SHP77 (cell line): ENCODE data around the gene CLTC.
A peak's percentile ranks its signal among the peaks of the same experiment; 100 is the strongest.

Experiments used
- DNase-seq, 2 experiments: peaks; one replicate each; lab custom pipeline; 2025; lab: John Stamatoyannopoulos, UW

Gene CLTC

DNA sequence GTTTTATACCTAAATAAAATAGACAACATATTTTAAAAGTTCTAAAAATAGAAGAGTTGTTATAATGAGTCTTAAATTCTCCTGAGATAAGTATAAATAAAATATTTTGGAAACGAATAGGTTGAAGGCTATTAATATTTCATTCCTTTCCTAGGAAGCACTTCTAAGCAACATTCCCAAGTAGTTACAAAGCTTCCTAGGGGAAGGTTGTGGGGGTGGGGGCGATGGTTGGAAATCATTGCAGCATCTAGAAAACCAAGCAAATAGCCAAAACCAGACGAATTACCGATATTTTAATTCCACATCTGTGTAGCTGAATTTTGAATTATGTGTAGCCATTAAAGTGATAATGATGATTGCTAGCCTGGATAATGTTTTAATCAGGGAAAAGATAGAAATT, 60.6 kb downstream of the CLTC start:
- DNase-seq, result no peak

DNA sequence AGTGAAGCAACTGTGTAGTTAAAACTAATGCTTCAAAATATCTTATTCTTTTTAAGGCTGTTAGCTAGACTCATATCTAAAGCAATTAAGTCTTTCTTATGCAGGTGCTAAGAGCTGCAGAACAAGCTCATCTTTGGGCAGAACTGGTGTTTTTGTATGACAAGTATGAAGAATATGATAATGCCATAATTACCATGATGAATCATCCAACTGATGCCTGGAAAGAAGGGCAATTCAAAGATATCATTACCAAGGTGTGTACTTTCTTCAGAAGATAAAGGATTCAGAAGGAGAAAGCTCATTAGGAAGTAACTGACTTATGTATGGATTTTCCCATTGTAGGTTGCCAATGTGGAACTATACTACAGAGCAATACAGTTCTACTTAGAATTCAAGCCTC, 63.6 kb downstream of the CLTC start:
- DNase-seq, result no peak

DNA sequence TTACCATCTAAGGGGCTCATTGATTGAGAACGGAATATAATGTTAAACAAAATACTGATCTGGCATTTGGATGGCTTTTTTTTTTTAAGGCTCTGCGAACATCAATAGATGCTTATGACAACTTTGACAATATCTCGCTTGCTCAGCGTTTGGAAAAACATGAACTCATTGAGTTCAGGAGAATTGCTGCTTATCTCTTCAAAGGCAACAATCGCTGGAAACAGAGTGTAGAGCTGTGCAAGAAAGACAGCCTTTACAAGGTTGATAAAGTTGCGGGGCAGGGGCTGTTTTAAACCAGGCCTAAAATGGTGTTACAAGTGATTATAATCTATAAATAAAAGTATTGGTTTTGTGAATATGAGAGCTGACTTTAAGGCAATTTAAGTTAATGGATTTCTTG, 65.3 kb downstream of the CLTC start:
- no peak for DNase-seq

DNA sequence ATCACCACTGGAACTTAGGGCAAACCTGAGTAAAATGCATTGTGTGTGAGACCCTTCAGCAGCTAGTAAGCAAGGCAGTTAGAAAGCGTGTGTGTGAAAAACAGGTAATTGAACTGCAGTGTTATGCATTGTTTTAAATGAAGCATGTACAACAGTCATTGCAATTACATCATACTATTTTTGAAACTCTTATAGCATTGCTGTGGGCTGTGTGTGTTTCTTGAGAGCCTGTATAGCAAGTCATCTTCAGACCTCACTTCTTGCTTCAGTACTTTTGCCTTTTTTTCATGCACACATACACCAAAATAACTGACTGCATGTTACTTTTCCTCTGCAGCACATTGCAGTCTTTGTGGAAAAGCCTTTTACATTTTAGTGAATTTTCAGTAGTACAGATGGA, 68.3 kb downstream of the CLTC start:
- DNase-seq, result no peak

DNA sequence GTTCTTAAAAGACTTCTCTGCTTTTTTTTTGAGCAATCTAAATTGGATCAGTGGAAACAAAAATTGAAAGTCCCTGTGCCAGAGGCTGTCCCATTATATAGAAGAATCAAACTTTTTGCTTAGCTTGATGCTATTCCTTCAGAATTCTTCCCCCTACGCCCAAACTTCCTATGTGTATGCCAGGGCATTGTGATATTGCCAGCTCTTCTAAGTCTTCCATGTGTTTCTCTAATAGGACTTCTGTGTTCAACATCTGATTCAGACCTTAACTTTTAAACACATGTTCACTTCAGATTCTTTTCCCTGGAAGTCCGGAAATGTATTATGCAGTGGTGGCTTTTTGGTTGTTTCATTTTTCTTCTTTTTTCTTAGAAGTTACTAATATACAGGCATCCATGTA, 68.8 kb downstream of the CLTC start:
- no peak for DNase-seq

DNA sequence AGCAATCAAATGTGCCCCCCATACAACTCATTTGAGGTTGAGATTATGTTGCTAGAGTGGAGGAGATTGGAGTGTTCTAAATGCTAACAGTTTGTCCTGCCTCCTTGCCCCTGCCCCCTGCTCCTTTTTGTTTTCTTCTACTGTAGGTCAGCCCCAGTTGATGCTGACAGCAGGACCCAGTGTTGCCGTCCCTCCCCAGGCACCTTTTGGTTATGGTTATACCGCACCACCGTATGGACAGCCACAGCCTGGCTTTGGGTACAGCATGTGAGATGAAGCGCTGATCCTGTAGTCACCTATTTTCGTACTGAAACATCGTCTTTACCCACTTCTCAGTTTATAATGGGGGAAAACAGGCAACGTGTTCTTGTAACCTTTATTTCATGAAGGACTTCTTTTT, 73.9 kb downstream of the CLTC start:
- no peak for DNase-seq

DNA sequence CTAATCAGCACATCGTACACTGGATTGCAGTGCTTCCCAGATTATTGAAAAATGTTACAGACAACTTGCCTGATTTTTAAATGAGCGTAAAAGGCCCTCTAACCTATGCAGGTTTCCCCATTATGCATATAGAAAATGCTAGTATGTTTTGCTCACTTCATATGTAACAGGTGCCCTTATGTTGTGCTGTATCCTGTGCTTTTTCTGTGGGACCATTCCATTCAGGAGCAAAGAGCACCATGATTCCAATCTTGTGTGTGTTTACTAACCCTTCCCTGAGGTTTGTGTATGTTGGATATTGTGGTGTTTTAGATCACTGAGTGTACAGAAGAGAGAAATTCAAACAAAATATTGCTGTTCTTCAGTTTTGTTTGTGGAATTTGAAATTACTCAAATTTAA, 74.6 kb downstream of the CLTC start:
- no peak for DNase-seq

DNA sequence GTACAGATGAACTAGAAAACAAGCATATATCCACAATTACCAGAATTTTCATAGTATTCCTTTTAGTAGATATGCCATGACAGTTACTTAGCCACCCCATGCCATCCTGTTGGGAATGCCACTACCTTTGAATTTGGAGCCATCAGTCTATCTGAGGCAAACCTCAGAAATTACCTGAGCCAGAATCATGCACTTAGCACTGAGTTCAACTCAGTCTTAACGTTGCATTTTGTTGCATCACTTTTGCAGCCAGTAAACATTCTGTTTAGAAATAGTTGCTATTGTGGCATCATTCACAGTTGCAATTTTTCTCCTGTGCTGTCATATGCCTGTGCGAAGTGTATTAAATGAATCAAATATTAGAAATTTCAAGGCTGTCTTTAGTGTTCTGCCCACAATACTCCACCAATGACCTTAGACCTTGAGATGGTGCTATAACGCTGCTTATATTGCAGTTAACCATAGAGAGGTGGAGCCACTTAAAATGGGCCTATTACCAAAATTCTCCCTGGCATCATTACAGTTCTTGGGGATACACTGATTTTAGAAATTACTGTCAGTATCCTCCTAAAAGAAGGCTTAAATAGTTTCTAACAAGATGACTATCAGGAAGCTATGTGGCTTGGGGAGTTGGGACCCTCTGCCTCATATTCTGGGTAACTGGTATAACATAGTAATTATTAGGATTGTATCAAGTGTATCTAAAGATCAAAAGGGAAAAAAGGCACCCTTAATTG, 76.4 kb downstream of the CLTC start:
- no peak for DNase-seq

DNA sequence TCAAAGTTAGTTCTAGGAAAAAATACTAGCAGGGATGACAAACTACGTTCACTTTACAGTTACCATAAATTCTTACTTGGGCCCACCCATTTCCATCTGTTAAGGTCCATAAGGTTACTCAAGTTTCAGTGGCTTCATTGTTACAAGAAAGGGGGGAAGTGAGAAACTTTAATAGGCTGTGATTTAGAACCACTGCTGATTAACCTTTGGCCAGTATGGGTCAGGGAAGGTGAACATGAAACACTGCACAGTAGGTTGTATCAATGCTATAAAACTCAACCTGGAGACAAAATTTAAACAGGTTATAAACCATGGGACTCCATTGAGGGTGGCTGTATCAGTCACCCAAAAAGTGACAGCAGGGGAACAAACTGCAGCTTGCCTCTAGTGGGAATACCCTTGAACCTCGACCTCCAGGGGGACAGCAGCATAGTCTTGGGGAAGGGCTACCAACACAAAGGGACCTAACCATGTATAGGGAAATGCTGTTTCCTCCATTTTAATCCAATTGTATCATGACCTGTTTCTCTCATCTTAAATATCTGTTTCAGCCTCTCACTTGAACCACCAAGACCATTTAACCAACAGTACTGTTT, 77.1 kb downstream of the CLTC start:
- DNase-seq, result no peak

DNA sequence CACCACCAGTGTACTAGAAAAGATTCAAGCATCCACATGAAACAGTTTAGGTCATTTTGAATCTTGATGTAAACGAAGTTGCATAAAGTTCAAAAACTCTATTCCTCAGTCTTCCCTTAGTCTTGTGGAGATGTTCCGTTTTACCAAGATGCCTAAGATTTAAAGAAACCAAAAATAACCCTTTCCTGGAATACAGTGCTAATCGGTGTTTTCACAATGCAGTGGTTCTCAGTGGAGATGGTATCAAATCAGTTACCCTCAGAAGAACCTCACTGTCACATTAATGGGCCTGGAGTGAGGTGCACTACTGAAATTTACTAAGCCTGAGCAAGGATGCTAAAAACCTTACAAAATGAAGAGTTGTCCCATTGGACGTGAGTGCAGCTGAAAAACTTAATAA, 78.4 kb downstream of the CLTC start:
- no peak for DNase-seq

DNA sequence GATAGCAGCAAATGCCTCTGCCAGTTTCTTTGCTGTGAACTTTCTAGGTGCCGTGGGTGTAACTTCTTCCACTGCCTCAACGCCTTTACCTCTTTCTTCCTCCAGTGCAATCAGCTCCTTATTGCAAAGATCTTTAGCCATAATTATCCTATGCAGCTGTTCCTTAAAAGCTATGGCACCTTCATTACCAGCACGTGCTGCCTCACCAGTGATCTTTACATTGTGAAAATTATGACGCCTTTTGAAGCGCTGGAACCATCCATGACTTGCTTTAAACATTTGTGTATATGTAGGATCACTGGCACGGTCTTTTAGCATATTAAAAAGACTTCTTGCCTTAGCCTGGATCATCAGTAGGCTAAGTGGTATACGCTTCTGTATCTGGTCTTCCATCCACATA, 79.5 kb downstream of the CLTC start:
- DNase-seq, result no peak

DNA sequence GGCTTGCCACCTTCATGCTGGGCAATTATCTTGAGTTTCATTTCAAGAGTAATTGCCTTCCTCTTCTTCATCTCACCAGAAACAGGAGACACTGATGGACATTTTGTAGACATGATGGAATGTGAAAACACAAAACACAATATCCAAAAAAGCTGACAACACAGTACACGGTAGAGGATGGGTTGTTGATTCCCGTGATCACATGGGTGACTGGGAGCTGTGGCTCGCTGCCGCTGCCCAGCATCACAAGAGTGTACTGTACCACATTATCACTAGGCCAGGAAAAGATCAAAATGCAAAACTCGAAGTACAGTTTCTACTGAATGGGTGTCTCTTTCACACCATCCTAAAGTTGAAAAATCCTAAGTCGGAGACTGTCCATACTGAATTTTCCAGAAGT, 80.1 kb downstream of the CLTC start:
- no peak for DNase-seq

DNA sequence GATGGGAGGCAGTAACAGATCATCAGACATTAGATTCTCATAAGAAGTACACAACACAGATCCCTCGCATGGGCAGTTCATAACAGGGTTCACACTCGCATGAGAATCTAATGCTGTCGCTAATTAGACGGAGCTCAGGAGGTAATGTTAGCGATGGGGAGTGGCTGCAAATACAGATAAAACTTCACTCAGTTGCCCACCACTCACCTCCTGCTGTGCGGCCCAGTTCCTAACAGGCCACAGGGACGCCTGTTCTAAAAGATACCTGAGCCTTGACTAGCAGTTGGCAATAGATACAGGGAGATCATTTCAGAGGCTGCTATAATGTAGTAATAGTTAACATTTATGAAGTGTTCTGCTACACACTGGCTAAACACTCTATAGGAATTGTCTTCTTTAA, 82.6 kb downstream of the CLTC start:
- DNase-seq, result no peak

DNA sequence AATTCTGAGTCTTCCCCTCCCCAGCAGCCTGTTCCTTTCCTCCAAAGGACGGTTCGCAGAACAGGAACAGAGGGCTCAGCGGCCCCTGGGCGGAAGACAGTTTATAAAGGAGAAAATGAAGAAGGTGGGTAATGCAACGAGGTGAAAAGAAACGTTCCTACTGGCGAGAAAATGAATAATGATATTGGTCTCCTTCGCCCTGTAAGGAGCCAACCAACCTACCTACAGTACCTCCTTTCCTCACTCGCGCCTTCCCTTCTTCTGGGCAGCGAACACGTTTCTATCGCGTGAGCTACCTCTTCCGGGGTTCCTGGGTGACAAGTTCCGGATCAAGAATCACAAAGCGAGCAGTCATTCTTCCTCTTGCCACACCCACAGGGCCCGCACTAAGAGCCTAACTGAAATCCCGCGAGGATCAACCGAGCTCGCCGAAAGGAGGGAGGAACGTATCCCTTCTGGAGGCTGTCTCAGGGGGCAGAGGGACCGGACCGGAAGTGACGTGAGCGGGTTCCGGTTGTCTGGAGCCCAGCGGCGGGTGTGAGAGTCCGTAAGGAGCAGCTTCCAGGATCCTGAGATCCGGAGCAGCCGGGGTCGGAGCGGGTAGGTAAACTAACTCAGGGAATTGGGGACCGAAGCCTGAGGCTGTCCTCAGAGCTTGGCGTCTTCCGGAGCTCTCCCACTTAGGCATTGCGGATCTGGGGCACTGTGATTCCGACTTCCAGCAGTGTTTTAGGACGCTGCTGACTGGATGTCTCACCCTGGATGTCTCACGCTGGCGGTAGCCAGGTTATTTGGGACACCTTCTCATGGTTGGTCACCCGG, 87.7 kb downstream of the CLTC start, which contains the start of the genes PTRH2 and VMP1:
PTRH2 (minus strand) TSS at position 282 of the 822 bp plus-strand sequence. CDS start 9,452 bp downstream, outside the sequence.
VMP1 (plus strand) TSS at position 506 of the 822 bp plus-strand sequence. CDS start 23,793 bp downstream, outside the sequence.
- peak; percentile 99 for DNase-seq

DNA sequence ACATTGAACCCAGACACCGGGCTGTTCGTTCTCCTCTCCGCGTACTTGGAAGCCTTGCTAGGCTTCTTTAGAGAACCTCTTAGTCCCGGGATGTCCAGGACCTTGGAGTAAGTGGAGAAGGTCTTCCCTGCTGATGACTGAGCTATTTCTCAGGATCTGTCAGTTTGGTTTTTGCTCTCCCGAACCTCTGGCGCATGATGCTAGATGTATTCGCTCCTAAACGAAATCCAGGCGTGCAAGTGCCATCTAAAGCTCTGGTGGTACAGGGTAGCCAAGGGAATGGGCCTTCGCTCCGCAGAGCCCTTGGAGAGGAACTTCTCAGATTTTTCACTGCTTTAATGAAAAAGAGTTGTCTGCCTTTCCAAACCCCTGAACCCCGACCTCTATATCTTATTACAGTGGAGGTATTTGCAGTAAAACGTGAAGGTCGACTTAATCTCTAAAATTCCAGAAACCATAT, 88.3 kb downstream of the CLTC start:
- DNase-seq, result peak in 1 of 2 experiments; percentile 13

DNA sequence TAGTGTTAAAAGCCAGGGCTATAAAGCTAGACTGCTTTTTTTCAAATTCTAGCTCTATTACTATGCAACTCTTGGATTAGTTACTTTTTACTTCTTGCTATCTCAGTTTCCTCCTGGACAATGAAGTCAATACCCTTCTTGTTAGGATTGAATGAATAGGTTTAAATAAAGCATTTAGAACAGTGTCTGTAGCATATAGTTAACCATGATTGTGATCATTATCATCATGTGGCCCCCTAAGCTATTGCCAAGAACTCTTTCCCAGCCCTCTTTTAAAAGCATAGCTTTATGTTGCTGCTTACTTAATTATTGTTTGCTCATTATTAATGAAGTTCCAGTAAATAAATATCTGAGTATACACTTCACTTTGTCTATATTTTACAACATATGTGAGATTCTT, 92.2 kb downstream of the CLTC start:
- no peak for DNase-seq

DNA sequence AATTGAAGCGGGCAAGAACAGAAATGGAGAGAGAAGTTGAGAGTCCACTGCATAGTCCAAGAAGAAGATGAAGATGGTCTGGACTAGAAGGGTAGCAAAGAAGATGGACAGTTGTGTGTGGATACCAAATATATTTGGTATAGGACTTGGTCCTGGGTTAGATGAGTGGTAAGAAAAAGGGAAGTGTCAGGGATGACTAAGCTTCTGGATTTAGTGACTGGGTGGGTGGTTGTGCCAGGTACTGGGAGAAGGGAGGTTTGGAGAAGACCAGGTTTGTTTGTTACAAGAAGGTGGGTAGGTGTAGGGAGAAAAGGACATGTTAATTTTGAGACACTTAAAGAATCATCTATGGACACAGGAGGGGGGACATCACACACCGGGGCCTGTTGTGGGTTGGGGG, 93.2 kb downstream of the CLTC start:
- no peak for DNase-seq

DNA sequence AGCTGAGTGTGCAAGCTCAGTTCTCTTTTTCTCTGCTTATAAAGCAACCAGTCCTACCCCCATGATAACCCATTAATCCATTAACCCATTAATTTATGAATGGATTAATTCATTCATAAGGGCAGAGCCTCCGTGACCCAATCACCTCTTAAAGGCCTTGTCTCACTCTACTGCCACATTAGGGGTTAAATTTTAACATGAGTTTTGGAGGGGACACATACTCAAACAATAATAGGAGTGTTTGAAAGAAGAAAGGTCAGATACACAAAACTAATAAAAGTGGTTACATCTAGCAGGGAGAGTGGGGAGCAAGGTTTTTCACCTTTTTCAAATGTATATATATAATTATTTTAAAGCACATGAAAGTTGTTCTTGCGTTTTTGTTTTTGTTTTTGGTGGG, 94.6 kb downstream of the CLTC start:
- no peak for DNase-seq

DNA sequence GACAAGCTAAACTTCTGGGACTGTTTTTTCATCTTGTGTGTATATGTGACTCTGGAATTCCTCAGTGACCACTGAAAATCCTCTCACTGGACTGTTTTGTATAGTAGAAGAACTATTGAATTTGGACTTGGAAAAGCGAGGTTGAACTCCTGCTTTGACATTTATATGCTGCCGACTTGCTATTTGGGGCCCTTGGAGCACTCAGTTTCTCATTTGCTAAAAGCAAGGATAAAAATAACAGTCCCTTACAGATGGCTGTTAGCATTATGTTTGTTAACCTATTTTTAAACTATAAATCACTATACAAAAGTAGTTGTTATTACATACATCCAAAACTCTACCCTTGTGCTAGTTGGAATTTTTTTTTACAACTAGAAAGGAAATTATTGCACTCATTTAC, 96.7 kb downstream of the CLTC start:
- no peak for DNase-seq

DNA sequence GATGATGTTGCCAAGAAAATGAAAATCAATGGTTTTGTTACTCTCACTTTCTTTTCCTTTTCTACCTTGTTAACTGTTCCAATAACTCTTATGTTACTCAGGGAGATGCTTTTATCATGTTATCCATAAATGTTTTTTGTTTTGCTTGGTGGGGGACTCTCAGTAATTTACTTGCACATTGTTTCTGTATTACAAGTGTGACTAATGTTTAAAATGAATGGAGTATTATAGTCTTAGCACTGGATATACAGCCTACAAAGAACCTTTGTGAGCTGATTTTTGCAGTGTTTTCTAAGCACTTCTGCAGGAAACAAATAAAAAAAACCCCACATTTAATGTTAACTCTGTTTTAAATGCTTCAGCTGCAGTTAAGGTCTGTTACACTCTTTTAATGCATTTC, 99.8 kb downstream of the CLTC start:
- no peak for DNase-seq

DNA sequence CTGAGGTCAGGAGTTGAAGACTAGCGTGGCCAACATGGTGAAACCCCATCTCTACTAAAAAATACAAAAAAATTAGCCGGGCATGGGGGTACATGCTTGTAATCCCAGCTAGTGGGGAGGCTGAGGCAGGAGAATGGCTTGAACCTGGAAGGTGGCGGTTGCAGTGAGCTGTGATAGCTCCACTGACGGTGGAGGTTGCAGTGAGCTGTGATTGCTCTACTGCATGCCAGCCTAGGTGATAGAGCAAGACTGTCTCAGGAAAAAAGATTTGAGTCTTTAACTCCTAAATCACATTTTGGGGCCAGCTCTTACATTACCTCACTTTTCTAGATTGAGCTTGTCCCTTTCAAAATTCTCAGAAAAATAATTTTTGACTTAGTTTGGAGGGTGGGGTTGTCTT, 102.9 kb downstream of the CLTC start:
- no peak for DNase-seq

DNA sequence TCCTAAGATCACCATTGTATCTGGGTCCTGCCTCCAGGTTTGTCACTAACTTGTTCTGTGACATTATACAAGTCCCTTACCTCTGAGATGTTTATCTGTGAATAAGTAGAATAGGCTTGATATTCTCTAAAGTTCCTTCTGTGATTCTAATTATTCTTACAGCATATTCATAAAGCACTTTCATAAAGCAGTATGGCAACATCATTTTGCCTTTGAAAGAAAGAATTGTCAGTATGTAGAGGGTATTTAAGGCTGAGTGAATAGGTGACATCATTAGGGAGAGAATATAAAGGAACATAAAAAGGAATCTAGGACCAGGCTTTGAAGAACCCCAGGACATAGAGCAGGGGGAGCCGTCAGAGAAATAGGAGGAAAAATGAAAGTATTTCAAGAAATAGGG, 103.3 kb downstream of the CLTC start:
- no peak for DNase-seq

DNA sequence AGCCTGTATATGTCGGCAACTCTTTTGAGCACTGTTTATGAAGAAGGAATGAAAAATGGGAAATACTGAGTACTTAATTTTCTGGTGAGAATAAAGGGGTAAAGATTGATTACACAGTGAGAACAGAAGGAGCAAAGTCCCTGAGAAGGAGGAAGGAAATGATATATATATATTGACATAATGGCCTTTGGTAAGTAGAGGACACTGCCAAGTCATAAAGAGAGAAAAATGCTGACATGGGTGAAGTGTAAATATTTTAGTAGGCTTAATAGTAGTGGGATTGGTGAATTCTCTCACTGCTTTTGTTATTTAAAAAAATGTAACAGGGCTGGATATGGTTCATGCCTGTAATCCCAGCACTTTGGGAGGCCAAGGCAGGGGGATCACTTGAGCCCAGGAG, 103.9 kb downstream of the CLTC start:
- DNase-seq, result no peak
